Measurements from ENCODE around the gene MINDY4. TPM values are rescaled to one million over a fixed set of nuclear protein-coding genes. Genes with fewer than 3 reads are reported as not detected.
"Not testable (repeated sequence)": the region's sequence is repeated elsewhere in the genome, so short reads cannot be mapped to it uniquely, and the experiment has no call there.

The MINDY4 gene
- total and polyA plus RNA-seq, 2 of the 8 experiments (the other 6 are each of a cell fraction or from before 2014, with no cell fraction given): 1.3 to 3.6 TPM

- 94% methylated on average over 5 of the region's 6 CpGs; no CpG with 5 or more reads in 1 of the 2 experiments for WGBS, 2 experiments (ENCODE audit: extremely low coverage in 1 of 2, insufficient coverage in 1 of 2, insufficient read length in 1 of 2, insufficient replicate concordance in 2 of 2, low coverage in 1 of 2, low lambda C conversion rate in 2 of 2, missing lambda C conversion rate in 1 of 2)
- H3K9me3 ChIP-seq (ENCODE audit: insufficient read depth in 2 of 2, low read depth in 1 of 2, low read length in 1 of 2): peaks cover 10 to 26% of the 10 kb centered on the region in 2 experiments; a peak in 3 of 4 replicates
- H3K9ac ChIP-seq (replicated peaks in 1 of 4; ENCODE audit: extremely low read depth in 1 of 4, low read depth in 3 of 4, low read length in 3 of 4); H4K20me1 ChIP-seq (replicated peaks in 1 of 2; ENCODE audit: control insufficient read depth in 1 of 2, insufficient read depth in 2 of 2, low read length in 2 of 2); H3K14ac ChIP-seq (ENCODE audit: insufficient read length); H3K4ac ChIP-seq (replicated peaks; ENCODE audit: insufficient read length, low read depth, low read length); H2BK12ac ChIP-seq (ENCODE audit: low read depth, low read length); H3K4me2 ChIP-seq (ENCODE audit: insufficient read depth in 1 of 2, low read depth in 2 of 2, low read length in 2 of 2); H3K4me3 ChIP-seq (ENCODE audit: extremely low read depth in 1 of 4, insufficient read depth in 2 of 4, low read depth in 3 of 4, low read length in 4 of 4); H2AK5ac ChIP-seq (ENCODE audit: low read depth, low read length); H3K18ac ChIP-seq (ENCODE audit: extremely low read depth, low read length); H2BK120ac ChIP-seq (replicated peaks; ENCODE audit: low read depth, low read length); H3K36me3 ChIP-seq (ENCODE audit: control insufficient read depth in 2 of 4, insufficient read depth in 4 of 4, low read length in 3 of 4); H4K91ac ChIP-seq (replicated peaks; ENCODE audit: insufficient read length, low read length); H3K79me1 ChIP-seq (ENCODE audit: low read depth, low read length); H3K27ac ChIP-seq (ENCODE audit: low read depth, low read length); H2BK20ac ChIP-seq (ENCODE audit: low read length); DNase-seq (ENCODE audit: low read depth in 1 of 2, low spot score in 2 of 2); H3K27me3 ChIP-seq (replicated peaks in 1 of 4; ENCODE audit: control insufficient read depth in 3 of 4, extremely low read depth in 1 of 4, insufficient read depth in 3 of 4, low read length in 3 of 4); FAIRE-seq; H3K56ac ChIP-seq (replicated peaks; ENCODE audit: insufficient read length, low read depth, low read length); H2BK5ac ChIP-seq (ENCODE audit: low read depth, low read length); H2AFZ ChIP-seq (ENCODE audit: low read length); H3K23ac ChIP-seq (ENCODE audit: insufficient read length); H4K5ac ChIP-seq (ENCODE audit: insufficient read length, low read depth, low read length); H3K23me2 ChIP-seq (ENCODE audit: low read depth, low read length); H3K79me2 ChIP-seq (ENCODE audit: control insufficient read depth in 1 of 2, insufficient read depth in 2 of 2, low read length in 2 of 2); H4K8ac ChIP-seq (ENCODE audit: extremely low read depth, insufficient read depth, low read length); H3K4me1 ChIP-seq (replicated peaks in 1 of 4; ENCODE audit: control insufficient read depth in 3 of 4, insufficient read depth in 4 of 4, low read length in 3 of 4); H2BK15ac ChIP-seq (ENCODE audit: low read length); POLR2A ChIA-PET (ENCODE audit: partially characterized antibody): not testable (repeated sequence)
- CTCF ChIA-PET (ENCODE audit: partially characterized antibody): interaction anchor here (0.6 to 2.4 kb wide), 5 partner anchors 9 to 74 kb away, joined by 3 to 6 read pairs (median 4); no protein-coding TSS in a partner anchor
Observed at GRCh38 chr7:30834017-30834674, 62.9 kb downstream of the MINDY4 start.

Measured in H1 (cell line).